CD4-positive, alpha-beta T cell treated with Interleukin-15 for 1 hour (primary cell): ENCODE results near the gene DYNLRB1.
"Not testable (repeated sequence)": the region's sequence is repeated elsewhere in the genome, so short reads cannot be mapped to it uniquely, and the experiment has no call there.

Source experiments
- DNase-seq: peaks from one replicate; pipeline ENCODE4 v3.0.0-alpha.2; 2020

DYNLRB1 gene

DNA sequence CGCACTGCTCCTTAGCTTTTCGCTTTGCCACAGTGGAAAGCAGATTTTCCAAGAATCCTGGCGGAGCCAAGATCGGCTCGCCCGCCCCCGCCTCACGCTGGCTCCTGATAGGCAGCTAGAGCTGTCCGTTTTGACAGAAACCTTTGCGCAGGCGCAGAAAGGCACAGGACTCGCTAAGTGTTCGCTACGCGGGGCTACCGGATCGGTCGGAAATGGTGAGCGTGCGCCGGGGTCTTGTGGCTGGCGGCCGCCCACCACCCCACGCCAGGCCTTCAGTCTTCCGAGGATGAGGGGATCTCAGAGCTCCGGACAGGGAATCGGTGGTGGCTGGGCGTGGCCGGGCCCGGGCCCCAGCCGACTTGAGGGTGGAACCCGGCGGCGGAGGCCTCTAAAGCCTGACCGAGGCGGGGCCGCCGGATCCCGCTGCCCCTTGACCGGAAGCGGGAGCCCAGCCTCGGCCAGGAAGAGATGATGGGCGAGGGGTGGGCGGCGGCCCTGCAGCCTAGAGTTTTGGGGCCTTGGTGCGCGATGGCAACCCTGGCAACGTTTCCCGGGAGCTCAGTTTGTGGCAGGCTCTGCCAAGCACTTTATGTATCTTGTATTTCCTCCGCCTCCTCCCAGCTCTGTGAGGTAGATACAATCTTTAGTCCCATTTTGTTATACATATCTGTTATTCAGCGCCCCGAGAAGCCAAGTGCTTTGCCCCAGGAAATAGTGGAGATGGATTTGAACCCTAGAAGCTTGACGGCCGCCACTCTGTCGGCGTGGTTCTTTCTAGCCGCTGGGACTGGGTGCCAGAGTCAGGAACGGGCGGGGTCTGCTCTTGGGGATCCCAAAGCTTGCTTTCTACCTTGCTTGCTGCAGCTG is at the start of gene DYNLRB1:
Gene DYNLRB1 (plus strand): TSS at position 176 of the 867 bp plus-strand sequence. CDS start 37 bp downstream, at position 213.
- peak; percentile 92 for DNase-seq

- no peak for DNase-seq
Measured at GRCh38 chr20:34468951-34469350, 47.3 kb upstream of the DYNLRB1 start.

DNA sequence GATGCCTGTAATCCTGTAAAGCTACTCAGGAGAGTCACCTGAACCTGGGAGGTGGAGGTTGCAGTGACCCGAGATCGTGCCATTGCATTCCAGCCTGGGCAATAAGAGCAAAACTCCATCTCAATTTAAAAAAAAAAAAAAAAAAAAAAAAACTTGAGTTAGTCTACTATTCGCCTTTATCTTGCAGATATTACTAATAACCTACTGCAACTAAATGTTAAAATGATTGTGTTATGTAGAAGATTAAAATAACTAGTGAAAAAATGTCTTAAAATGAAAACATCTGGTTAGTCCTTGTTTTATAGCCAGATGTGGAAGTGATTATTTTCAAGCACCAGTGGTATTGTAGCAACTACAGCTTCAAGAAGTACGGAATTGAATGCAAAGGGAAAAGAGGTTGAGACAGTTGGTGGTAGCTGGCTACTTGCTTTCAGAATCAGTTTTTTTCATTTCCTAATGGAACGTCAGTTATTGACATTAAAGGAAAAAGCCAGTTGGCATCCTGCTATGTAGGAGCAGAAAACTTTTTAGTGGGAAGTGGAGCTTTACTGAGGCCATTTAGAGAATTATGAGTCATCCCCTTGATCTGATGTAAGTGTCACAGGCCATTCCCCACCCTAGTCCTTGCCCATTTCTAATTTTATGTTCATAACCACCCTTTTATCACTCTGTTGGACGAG is 43.8 kb upstream of the DYNLRB1 start:
- no peak for DNase-seq

DNA sequence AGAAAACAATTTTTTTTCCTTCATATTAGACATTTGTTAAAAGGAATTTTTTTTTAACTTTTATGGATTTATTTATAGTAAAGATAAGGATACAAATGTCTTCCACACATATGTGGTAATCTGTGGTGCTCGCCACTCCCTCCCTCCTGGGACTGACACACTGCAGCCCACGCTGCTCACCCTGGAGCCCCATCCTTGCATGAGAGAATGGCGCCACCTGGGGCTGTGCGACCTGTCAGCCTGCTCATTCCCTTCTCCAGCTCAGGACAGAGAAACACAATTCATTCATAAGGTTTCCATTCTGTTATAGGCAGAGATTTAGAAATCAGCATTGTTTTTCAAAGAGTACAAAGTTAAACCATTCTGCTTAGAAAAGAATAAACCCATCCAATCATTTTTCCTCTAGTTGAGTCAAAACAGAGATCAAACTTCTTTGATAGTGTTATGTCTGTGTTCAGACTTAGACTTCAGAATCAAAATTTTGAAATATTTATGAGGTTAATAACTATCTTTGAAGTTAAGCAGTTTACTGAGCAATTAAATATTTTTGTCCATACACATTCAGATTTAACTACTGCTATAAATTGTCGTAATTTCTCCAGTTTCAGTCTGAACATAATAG is 42.8 kb upstream of the DYNLRB1 start:
- peak; percentile 19 for DNase-seq

GRCh38 chr20:34475979-34476736 is 40.1 kb upstream of the DYNLRB1 start:
- DNase-seq, result peak; percentile 18

DNA sequence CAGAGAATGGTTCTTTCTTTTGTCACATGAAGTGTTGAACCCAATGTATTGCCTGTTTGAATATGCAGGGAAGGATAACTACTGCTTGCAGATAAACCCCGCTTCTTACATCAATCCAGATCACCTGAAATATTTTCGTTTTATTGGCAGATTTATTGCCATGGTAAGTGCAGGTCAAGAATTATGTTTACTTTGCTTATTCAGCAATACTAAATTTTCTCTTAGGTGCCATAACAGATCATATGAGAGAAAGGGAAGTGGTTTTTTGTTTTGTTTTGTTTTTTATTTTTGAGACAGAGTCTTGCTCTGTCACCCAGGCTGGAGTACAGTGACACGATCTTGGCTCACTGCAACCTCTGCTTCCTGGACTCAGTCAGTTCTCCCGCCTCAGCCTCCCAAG is 36.6 kb upstream of the DYNLRB1 start:
- no peak for DNase-seq

- not testable (repeated sequence) for DNase-seq
Measured at GRCh38 chr20:34482154-34482553, 34.1 kb upstream of the DYNLRB1 start.

- DNase-seq, result not testable (repeated sequence)
Measured at GRCh38 chr20:34483585-34484220, 32.5 kb upstream of the DYNLRB1 start.

- DNase-seq, result no peak
Measured at GRCh38 chr20:34485068-34485634, 31.1 kb upstream of the DYNLRB1 start.

DNA sequence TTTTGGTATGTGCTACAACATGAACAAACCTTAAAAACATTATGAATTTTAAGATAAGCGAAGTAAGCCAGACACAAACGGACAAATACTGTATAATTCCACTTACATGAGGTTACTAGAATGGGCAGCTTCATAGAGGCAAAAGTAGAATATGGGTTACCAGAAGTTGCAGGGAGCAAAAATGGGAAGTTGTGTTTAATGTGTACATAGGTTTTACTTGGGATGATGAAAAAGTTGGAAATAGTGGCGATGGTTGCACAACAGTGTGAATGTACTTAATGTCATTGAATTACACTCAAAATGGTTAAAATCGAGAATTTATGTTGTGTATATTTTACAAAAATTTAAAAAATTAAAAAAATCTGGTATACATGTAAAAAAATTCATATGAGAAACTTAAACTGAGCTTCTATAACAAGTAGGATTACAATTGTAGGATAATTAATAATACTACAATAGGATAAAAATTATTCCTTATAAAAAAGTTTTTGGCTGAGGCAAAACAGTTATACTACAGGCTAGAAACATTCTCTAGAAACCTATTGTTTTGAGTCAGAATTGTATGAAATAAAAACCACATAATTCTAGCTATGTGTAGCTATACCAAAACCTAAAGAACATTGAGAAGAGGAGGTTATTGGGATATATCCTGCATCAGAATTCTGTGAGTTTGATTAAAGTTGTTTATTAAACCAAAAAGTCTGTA is 24.8 kb upstream of the DYNLRB1 start:
- no peak for DNase-seq

GRCh38 chr20:34491932-34492509 is 24.2 kb upstream of the DYNLRB1 start:
- no peak for DNase-seq

DNA sequence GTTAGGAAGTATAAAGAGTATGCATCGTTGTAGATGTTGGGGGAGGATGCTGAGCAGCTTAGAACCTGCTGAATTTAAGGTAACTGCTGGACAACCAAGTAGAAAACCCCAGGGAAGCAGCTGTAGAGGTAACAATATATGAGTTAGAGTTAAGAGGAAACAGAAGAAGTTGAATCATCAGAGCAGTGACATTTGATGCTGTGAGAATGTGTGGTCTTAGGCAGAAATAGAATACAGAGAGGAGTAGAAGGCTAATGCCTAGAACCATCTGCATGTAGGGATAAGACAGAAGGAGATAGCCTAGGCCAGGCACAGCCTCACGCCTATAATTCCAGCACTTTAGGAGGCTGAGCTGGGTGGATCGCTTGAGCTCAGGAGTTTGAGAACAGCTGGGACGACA is 22.6 kb upstream of the DYNLRB1 start:
- no peak for DNase-seq

- DNase-seq, result no peak
Measured at GRCh38 chr20:34495307-34495706, 20.9 kb upstream of the DYNLRB1 start.

DNA sequence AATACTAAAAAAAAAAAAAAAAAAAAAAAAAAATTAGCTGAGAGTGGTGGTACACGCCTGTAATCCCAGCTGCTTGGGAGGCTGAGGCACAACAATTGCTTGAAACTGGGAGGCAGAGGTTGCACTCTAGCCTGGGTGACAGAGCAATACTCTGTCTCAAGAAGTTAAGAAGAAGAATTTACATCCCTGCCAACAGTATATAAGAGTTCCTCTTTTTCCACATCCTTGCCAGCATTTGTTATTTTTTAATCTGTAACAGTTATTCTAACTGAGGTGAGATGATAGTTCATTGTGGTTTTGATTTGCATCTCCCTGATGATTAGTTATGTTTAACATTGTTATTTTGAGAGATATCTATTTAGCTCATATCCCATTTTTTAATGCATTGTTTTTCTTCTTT is 20.3 kb upstream of the DYNLRB1 start:
- no peak for DNase-seq

DNA sequence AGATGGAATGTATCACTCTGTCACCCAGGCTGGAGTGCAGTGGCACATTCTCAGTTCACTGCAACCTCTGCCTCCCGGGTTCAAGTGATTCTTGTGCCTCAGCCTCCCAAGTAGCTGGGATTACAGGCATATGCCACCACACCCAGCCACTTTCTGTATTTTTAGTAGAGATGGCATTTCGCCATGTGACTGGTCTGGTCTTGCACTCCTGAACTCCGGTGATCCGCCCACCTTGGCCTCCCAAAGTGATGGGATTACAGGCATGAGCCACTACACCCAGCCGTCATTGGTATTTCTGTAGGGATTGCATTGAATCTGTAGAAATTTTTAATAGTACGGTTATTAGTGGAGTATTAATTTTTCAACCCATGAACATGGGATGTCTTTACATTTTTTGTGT is 18.6 kb upstream of the DYNLRB1 start:
- not testable (repeated sequence) for DNase-seq

- no peak for DNase-seq
Measured at GRCh38 chr20:34500823-34501222, 15.4 kb upstream of the DYNLRB1 start.

GRCh38 chr20:34506480-34506879 is 9.7 kb upstream of the DYNLRB1 start:
- no peak for DNase-seq

- DNase-seq, result no peak
Measured at GRCh38 chr20:34507702-34508413, 8.4 kb upstream of the DYNLRB1 start.

DNA sequence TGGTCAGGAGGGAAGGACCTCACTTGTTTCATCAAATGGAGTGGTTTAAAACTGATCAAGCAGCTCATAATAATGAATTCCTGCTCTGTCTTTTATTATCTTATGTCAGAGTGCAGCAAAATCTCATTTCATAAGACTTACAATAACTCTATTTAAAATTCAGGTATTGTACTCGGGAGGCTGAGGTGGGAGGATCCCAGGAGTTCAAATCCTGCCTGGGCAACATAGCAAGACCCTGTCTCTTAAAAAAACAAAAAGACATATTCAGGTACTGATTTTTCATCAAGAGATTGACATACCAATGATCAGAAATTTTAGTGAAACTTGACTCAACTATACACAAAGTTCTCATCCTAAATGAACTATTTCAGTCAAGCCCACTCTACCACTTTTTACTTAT is 5.6 kb upstream of the DYNLRB1 start:
- no peak for DNase-seq

DNA sequence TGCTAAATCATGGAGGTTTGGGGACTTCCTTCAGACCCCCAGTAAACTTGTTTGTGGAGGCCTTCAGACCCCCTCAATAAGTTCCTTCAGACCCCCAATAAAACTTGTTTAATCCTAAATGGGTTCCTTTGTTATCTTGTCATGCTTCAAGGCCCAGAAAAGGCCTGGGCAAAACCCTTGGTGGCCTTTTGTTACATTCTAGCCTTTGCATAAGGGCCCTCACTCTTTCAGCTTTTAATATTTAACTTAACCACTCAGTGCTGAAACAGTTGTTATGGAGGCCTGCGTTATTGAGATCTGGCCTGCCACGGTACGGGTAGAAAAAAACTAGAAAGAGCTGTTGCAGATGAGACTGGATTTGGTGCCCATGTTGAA is 4.3 kb upstream of the DYNLRB1 start:
- no peak for DNase-seq
